ENCODE results near the gene NBAS.

- no peak for TF ChIP-seq CTCF (IDR thresholded peaks at IDR 0.05; ENCODE audit: low read length)
- no peak for TF ChIP-seq EZH2 (IDR thresholded peaks at IDR 0.05; ENCODE audit: borderline replicate concordance, low read length)
Observed at GRCh38 chr2:15486770-15487169, 74.4 kb downstream of the NBAS start.

All from OCI-LY1 (cell line).